K562 (cell line): ENCODE results near the gene NSMF. TPM values are rescaled to one million over a fixed set of nuclear protein-coding genes. Genes with fewer than 3 reads are reported as not detected.

Experiments
- ATAC-seq: fragments of 200-7000 bp; cut with Tn5 transposase; 3 replicates; pipeline ENCODE4 v1.9.1; 2020; ENCODE audit warnings: moderate library complexity
- BruUV-seq: library from RNA; stranded (reverse); fragments of 400-500 nt; replicated peaks from 2 replicates; lab custom pipeline; 2021; lab: Mats Ljungman, UMichigan
- CTCF ChIA-PET: fragments of 300-600 bp; formaldehyde crosslinking; extraction: SDS; loops from one replicate; lab custom pipeline; 2021; ENCODE audit warnings: low intra/inter-chr PET ratio; lab: Yijun Ruan, JAX
- POLR2A ChIA-PET: fragments of 300-600, 350-650 bp; sonication (Branson Sonifier 250); formaldehyde crosslinking; extraction: SDS; loops from one replicate; lab custom pipeline; 2021; ENCODE audit warnings: antibody characterized with exemption, inconsistent platforms; lab: Yijun Ruan, JAX
- DNase-seq, 4 experiments: peaks; one replicate each; pipeline versions ENCODE4 v3.0.0 to v3.0.0-alpha.2; 2011 to 2018; ENCODE audit warnings: low spot score in 3 of 4, mixed read lengths in 3 of 4; ENCODE audit errors: extremely low read depth in 1 of 4
- FAIRE-seq: peaks from 2 replicates; lab custom pipeline; 2011; peaks lifted over from hg19 to GRCh38; lab: Jason Lieb, UNC
- H2AFZ ChIP-seq: 2 replicates; pipeline ENCODE4 v1.6.0; 2011; ENCODE audit warnings: low read depth, low read length, control low read depth, inconsistent platforms
- H3K27ac ChIP-seq: fragments of 200-600 bp; 3 replicates; pipeline ENCODE4 v1.8.0; 2011; ENCODE audit warnings: low read depth, mild to moderate bottlenecking, control low read depth, inconsistent platforms, low read length, moderate library complexity, mixed read lengths; ENCODE audit errors: extremely low read depth
- H3K27me3 ChIP-seq, 2 experiments: fragments of 300-600 bp in 1 of 2; 2 replicates in 1 of 2; 3 replicates in 1 of 2; pipeline versions ENCODE4 v1.6.0 to v1.8.0; 2011; ENCODE audit warnings: inconsistent platforms in 2 of 2, low read length in 2 of 2, mild to moderate bottlenecking in 1 of 2, mixed read lengths in 1 of 2, moderate library complexity in 1 of 2; ENCODE audit not compliant: control insufficient read depth in 2 of 2, insufficient read depth in 2 of 2
- H3K36me3 ChIP-seq: fragments of 300-600 bp; 3 replicates; pipeline ENCODE4 v1.8.0; 2011; ENCODE audit warnings: mild to moderate bottlenecking, low read length, inconsistent platforms; ENCODE audit not compliant: control insufficient read depth, insufficient read depth
- H3K4me1 ChIP-seq, 2 experiments: fragments of 200-600 bp in 1 of 2; replicated peaks in 1 of 2; 2 replicates in 1 of 2; 3 replicates in 1 of 2; pipeline versions ENCODE4 v1.5.1 to v1.8.0; 2011; ENCODE audit warnings: inconsistent platforms in 2 of 2, low read length in 2 of 2, mild to moderate bottlenecking in 1 of 2, mixed read lengths in 1 of 2, moderate library complexity in 1 of 2; ENCODE audit not compliant: control insufficient read depth in 2 of 2, insufficient read depth in 2 of 2
- H3K4me2 ChIP-seq: 2 replicates; pipeline ENCODE4 v1.6.1; 2011; ENCODE audit warnings: low read length, control low read depth, inconsistent platforms, mixed read lengths; ENCODE audit not compliant: insufficient read depth
- H3K4me3 ChIP-seq: fragments of 200-600 bp; sonication (generic), shearing (Covaris generic); 2 replicates; pipeline ENCODE4 v1.5.1; 2016; ENCODE audit warnings: control low read depth, inconsistent platforms
- H3K79me2 ChIP-seq: fragments of 200-600 bp; 3 replicates; pipeline ENCODE4 v1.8.0; 2011; ENCODE audit warnings: low read length, inconsistent platforms; ENCODE audit not compliant: control insufficient read depth, insufficient read depth
- H3K9ac ChIP-seq, 2 experiments: 2 replicates each; pipeline versions ENCODE4 v1.6.0 to v1.6.1; 2011; ENCODE audit warnings: low read depth in 2 of 2, low read length in 2 of 2, control low read depth in 1 of 2, inconsistent platforms in 1 of 2, mild to moderate bottlenecking in 1 of 2, mixed read lengths in 1 of 2; ENCODE audit not compliant: insufficient read depth in 1 of 2
- H3K9me1 ChIP-seq: one replicate; pipeline ENCODE4 v1.6.0; 2011; ENCODE audit warnings: inconsistent platforms, mild to moderate bottlenecking, low read length, moderate library complexity; ENCODE audit not compliant: control insufficient read depth, insufficient read depth
- H3K9me3 ChIP-seq: replicated peaks from 2 replicates; pipeline ENCODE4 v1.5.1; 2011; ENCODE audit warnings: low read depth, low read length, inconsistent platforms; ENCODE audit not compliant: control insufficient read depth, insufficient read depth
- H4K20me1 ChIP-seq: replicated peaks from 2 replicates; pipeline ENCODE4 v1.6.1; 2011; ENCODE audit warnings: low read length, inconsistent platforms, mixed read lengths; ENCODE audit not compliant: control insufficient read depth, insufficient read depth
- BRCA1 ChIP-seq, 2 experiments: fragments of 450-650 bp in 1 of 2; sonication (generic) in 1 of 2; formaldehyde crosslinking in 1 of 2; IDR thresholded peaks; 2 replicates each; pipeline versions ENCODE4 v1.5.0 to v1.6.1; 2017 to 2020; ENCODE audit warnings: mild to moderate bottlenecking in 1 of 2, missing genetic modification reagents in 1 of 2
- HOMEZ ChIP-seq: fragments of 250-450 bp; sonication (Bioruptor Pico); IDR thresholded peaks from 2 replicates; pipeline ENCODE4 v1.4.0; 2020; ENCODE audit warnings: mild to moderate bottlenecking, moderate library complexity
- L3MBTL2 ChIP-seq: fragments of 450-650 bp; IDR thresholded peaks from 2 replicates; pipeline ENCODE4 v1.6.1; 2016; ENCODE audit warnings: mild to moderate bottlenecking, moderate library complexity
- MTA2 ChIP-seq: fragments of 450-650 bp; IDR thresholded peaks from 2 replicates; pipeline ENCODE4 v1.6.1; 2016; ENCODE audit warnings: low read depth
- TEAD1 ChIP-seq, 2 experiments: fragments of 450-650 bp in 1 of 2; sonication (generic) in 1 of 2; formaldehyde crosslinking; IDR thresholded peaks; 2 replicates each; pipeline versions ENCODE4 v1.4.0 to v1.8.0; 2020 to 2022; ENCODE audit warnings: mild to moderate bottlenecking in 2 of 2, missing genetic modification reagents in 1 of 2
- TEAD2 ChIP-seq: fragments of 450-650 bp; IDR thresholded peaks from 2 replicates; pipeline ENCODE4 v1.6.1; 2016; ENCODE audit warnings: missing genetic modification characterization, control low read depth, missing compliant biosample characterization
- ZBTB33 ChIP-seq: sonication (generic); formaldehyde crosslinking; IDR thresholded peaks from 2 replicates; pipeline ENCODE4 v1.8.1; 2023; ENCODE audit warnings: mild to moderate bottlenecking, missing genetic modification reagents
- ZHX1 ChIP-seq: fragments of 150-350 bp; conservative IDR thresholded peaks from 2 replicates; pipeline ENCODE4 v1.6.1; 2014; ENCODE audit warnings: low read length
- ZNF592 ChIP-seq: fragments of 450-650 bp; IDR thresholded peaks from 2 replicates; pipeline ENCODE4 v1.6.1; 2017; ENCODE audit warnings: antibody characterized with exemption, mild to moderate bottlenecking
- WGBS: fragments of 100-300 bp; shearing (Covaris generic); methylation state at CpG from one replicate; pipeline ENCODE4 v1.1.6; 2016; ENCODE audit warnings: low coverage, mixed read lengths; ENCODE audit not compliant: insufficient coverage; ENCODE audit errors: missing lambda C conversion rate; 5-methylcytosine and 5-hydroxymethylcytosine counted together
- in situ Hi-C: fragments of 300-500 bp; cut with MboI; formaldehyde crosslinking; loops from 4 replicates; pipeline ENCODE4 v1.15.0; 2018; ENCODE audit warnings: inconsistent platforms, mixed read lengths
- intact Hi-C: fragments of 100-400 bp; cut with micrococcal nuclease; formaldehyde crosslinking; loops from 2 replicates; pipeline ENCODE4 v1.14.2; 2022
- polyA plus RNA-seq, 8 experiments: library from polyadenylated mRNA; depleted of rRNA in 4 of 8; stranded (reverse) in 5 of 8; unstranded in 3 of 8; fragments of >200 nt; fragmentation: Nextera tagmentation in 2 of 8; fragmentation: Illumina TruSeq in 1 of 8; extraction: Ambion mirVana in 2 of 8; extraction: Trizol in 1 of 8; gene quantifications; 2 replicates each; pipeline versions ENCODE4 v1.2.1 to v1.2.3, GENCODE V29; 2011 to 2014; ENCODE audit warnings: inconsistent platforms in 1 of 8, missing spikeins in 1 of 8
- total RNA-seq, 7 experiments: library from RNA; depleted of rRNA in 6 of 7; stranded (reverse); fragments of >200 nt in 6 of 7; fragmentation: Illumina TruSeq in 2 of 7; extraction: Trizol in 2 of 7; gene quantifications; 2 replicates each; pipeline versions ENCODE4 v1.2.1 to v1.2.3, GENCODE V29; 2011 to 2021; ENCODE audit warnings: low replicate concordance in 1 of 7

Gene NSMF
- total and polyA plus RNA-seq, 9 of the 15 experiments (the other 6 are each of a cell fraction or from before 2014, with no cell fraction given), result 0.20 to 82.7 (median 29.3) TPM

- WGBS, result 13% methylated on average over 11 of the region's 30 CpGs
- ChIA-PET CTCF (no interaction called here), POLR2A (interaction anchor here (1.0 to 2.0 kb wide), 2 partner anchors 11 to 134 kb away, joined by 3 to 8 read pairs; partner anchors contain the start of genes EXD3, NOXA1 and TOR4A)
- H3K27me3 ChIP-seq, result no peaks in the 10 kb centered on the region
- intact Hi-C loops (no loop called here), in situ Hi-C loops (no loop called here)
- H3K9me3 ChIP-seq, result no peaks in the 10 kb centered on the region
- H3K4me3 ChIP-seq, result peak overlapping the region; percentile 16; the same call in 1 of the 2 replicates
- ATAC-seq (peak; percentile 79), FAIRE-seq (peak; percentile 79), DNase-seq (peak; percentile 78 to 83 (median 80))
- H2AFZ ChIP-seq, result peak overlapping the region; percentile 56
- H4K20me1 ChIP-seq, result no peaks in the 10 kb centered on the region
- peak overlapping the region; percentile 52 for H3K4me2 ChIP-seq
- H3K9ac ChIP-seq, result peak overlapping the region; percentile 62 to 92; a peak in 3 of 4 replicates
- peaks cover 20 to 71% of the 10 kb centered on the region in 2 experiments for H3K4me1 ChIP-seq
- BruUV-seq, result no TSS peak
- peaks cover 50% of the 10 kb centered on the region for H3K79me2 ChIP-seq
- no peaks in the 10 kb centered on the region for H3K9me1 ChIP-seq
- peak overlapping the region; percentile 87 for H3K27ac ChIP-seq
- H3K36me3 ChIP-seq, result no peaks in the 10 kb centered on the region; the same call in 2 of the 3 replicates
- TF ChIP-seq TEAD1 (CRISPR knock-in tag; IDR thresholded peaks at IDR 0.05) (peak in 1 of 2 experiments; percentile 74; a peak in 1 of 4 replicates), TEAD2 (tag) (0 out of 2 replicates have a peak, but pooled peaks have one; percentile 6), ZNF592 (peak; percentile 78), HOMEZ (no peak), ZBTB33 (CRISPR knock-in tag) (peak; percentile 40; the same call in 1 of the 2 replicates), MTA2 (no peak), L3MBTL2 (0 out of 2 replicates have a peak, but pooled peaks have one; percentile 19), BRCA1 (IDR thresholded peaks at IDR 0.05) (no peak), BRCA1 (CRISPR knock-in tag; IDR thresholded peaks at IDR 0.05) (no peak), ZHX1 (no peak)
Observed at GRCh38 chr9:137411645-137412380, 47.3 kb downstream of the NSMF start.
